ENCODE results near the gene DYSF.
A peak's percentile ranks its signal among the peaks of the same experiment; 100 is the strongest.
"Not testable (repeated sequence)": the region's sequence is repeated elsewhere in the genome, so short reads cannot be mapped to it uniquely, and the experiment has no call there.

The DYSF gene

DNA sequence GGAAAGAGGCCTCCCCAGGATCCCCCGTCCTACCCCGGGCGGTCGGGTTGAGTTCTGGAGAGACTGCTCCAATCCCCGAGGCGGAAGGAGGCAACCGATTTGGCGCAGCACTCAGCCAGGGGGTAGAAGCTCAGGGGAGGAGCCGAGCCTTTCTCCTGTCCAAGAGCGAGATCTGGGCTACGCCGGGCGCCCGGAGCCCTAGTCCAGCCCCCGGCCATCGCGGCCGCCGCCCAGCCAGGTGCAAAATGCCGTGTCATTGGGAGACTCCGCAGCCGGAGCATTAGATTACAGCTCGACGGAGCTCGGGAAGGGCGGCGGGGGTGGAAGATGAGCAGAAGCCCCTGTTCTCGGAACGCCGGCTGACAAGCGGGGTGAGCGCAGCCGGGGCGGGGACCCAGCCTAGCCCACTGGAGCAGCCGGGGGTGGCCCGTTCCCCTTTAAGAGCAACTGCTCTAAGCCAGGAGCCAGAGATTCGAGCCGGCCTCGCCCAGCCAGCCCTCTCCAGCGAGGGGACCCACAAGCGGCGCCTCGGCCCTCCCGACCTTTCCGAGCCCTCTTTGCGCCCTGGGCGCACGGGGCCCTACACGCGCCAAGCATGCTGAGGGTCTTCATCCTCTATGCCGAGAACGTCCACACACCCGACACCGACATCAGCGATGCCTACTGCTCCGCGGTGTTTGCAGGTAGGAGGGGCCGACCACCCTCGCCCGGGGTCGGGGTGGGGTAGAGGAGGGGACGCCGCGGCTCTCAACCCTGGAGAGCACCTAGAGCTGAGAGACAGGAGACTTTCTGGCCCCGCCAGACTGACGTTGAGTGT, at the start of gene DYSF:
DYSF (plus strand) TSS at position 158 of the 817 bp plus-strand sequence.
- peak within 1 kb of the TSS; percentile 43 for H3K4me3 ChIP-seq (ENCODE audit: low read depth, low read length)
- TF ChIP-seq, protein P1, sequence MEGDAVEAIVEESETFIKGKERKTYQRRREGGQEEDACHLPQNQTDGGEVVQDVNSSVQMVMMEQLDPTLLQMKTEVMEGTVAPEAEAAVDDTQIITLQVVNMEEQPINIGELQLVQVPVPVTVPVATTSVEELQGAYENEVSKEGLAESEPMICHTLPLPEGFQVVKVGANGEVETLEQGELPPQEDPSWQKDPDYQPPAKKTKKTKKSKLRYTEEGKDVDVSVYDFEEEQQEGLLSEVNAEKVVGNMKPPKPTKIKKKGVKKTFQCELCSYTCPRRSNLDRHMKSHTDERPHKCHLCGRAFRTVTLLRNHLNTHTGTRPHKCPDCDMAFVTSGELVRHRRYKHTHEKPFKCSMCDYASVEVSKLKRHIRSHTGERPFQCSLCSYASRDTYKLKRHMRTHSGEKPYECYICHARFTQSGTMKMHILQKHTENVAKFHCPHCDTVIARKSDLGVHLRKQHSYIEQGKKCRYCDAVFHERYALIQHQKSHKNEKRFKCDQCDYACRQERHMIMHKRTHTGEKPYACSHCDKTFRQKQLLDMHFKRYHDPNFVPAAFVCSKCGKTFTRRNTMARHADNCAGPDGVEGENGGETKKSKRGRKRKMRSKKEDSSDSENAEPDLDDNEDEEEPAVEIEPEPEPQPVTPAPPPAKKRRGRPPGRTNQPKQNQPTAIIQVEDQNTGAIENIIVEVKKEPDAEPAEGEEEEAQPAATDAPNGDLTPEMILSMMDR (IDR thresholded peaks at IDR 0.05; ENCODE audit: low read depth, low read length, missing control alignments): no peak
- DNase-seq (ENCODE audit: low read depth): no peak
- in situ Hi-C loops (cut with HindIII; ENCODE audit: low sequenced_read_pairs): no loop called here

DNA sequence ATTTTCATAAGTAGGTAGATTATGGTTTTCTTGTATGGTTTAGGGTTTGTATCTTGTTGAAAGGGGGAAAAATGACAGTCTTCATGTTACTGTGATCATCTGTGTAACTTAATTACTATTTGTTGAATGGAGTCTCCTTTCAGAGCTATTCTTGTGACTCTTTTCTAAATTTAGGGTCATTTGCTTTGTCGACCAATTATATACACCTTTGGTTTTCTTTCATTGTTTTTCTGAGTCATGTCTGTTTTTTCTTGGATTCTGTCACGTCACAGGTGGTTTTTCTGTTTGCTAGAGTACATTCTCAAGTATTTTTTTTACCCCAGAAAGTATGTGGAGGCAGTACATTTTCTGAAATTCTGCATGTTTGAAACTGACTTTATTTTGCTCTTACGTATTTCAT, 43.8 kb upstream of the DYSF start:
- H3K4me3 ChIP-seq (ENCODE audit: low read depth, low read length): no peak overlapping the region
- TF ChIP-seq, protein P1 (IDR thresholded peaks at IDR 0.05; ENCODE audit: low read depth, low read length, missing control alignments): no peak
- in situ Hi-C loops (cut with HindIII; ENCODE audit: low sequenced_read_pairs): no loop called here
- DNase-seq (ENCODE audit: low read depth): no peak

DNA sequence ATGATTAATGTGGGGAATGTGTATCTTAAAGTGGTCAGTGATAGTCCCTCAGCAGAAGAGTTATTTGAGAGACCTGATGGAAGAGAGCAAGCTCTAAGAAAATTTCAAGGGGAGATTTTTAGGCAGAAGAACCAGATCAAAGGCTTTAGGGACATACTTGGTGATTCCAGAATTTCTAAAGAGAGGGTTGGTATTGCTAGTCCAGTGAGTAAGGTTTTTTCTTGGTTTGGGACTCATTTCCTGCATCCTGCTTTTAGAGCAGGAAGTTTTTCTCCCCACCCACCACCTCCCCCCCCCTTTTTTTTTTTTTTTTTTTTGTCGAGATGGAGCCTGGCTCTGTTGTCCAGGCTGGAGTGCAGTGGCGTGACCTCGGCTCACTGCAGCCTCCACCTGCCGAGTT, 42.7 kb upstream of the DYSF start:
- H3K4me3 ChIP-seq (ENCODE audit: low read depth, low read length): no peak overlapping the region
- TF ChIP-seq, protein P1 (IDR thresholded peaks at IDR 0.05; ENCODE audit: low read depth, low read length, missing control alignments): no peak
- in situ Hi-C loops (cut with HindIII; ENCODE audit: low sequenced_read_pairs): no loop called here
- no peak for DNase-seq (ENCODE audit: low read depth)

DNA sequence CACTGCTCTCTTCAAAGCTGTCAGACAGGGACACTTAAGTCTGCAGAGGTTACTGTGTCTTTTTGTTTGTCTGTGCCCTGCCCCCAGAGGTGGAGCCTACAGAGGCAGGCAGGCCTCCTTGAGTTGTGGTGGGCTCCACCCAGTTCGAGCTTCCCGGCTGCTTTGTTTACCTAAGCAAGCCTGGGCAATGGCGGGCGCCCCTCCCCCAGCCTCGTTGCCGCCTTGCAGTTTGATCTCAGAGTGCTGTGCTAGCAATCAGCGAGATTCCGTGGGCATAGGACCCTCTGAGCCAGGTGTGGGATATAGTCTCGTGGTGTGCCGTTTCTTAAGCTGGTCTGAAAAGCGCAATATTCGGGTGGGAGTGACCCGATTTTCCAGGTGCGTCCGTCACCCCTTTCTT, 36.5 kb upstream of the DYSF start:
- H3K4me3 ChIP-seq (ENCODE audit: low read depth, low read length); DNase-seq (ENCODE audit: low read depth); in situ Hi-C loops (cut with HindIII; ENCODE audit: low sequenced_read_pairs): not testable (repeated sequence)

DNA sequence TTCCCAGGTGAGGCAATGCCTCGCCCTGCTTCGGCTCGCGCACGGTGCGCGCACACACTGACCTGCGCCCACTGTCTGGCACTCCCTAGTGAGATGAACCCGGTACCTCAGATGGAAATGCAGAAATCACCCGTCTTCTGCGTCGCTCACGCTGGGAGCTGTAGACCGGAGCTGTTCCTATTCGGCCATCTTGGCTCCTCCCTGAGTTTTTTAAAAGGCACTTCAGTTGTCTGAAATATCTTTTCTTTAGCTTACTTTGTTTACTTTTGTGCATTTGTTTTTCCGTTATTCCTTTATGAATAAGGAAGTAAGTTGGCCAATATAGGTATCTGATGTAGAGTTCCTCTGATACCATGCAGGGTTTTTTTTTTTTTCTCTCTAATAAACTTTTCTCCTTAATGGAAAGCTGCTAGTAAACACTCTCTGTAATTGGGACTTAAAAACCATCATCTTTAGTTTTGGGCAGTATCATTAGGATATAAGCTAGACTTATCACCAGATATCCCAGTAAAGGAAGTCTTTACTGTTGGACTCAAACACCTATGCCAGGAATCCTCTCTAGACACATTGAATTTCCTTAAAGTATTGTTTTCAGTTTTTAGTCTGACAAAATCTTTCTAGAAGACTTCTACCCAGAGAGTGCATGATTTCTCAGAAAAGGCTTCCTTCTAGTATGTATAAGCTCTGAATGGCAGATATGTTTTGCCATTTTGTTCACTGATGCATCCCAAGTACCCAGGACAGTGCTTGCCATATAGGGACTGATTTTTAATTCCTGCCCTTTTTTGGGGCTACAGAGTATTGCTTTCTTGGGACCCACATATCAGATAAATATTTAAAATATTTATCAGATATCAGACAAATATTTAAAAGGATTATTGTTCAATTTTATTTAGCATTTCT, 35.8 kb upstream of the DYSF start:
- H3K4me3 ChIP-seq (ENCODE audit: low read depth, low read length): no peak overlapping the region
- in situ Hi-C loops (cut with HindIII; ENCODE audit: low sequenced_read_pairs): no loop called here
- TF ChIP-seq, protein P1 (IDR thresholded peaks at IDR 0.05; ENCODE audit: low read depth, low read length, missing control alignments): no peak
- DNase-seq (ENCODE audit: low read depth): no peak

DNA sequence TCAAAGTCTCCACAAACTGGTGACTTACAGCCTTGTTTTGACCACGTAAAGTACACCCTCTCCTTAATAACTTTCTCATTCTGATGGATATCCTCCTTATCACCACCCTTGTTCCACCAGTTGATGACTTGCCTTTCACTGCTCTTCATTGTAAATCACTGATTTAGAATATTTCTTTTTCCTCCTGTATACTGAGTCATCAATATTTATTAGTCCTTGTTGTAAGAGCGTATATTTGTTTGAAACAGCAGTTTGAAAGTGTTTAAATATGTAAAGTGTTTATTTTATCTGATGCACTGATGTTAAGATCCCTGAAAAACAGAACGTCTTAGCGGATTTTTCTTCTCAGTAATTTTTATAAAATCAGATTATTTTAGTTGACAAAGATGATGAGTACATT, 34.2 kb upstream of the DYSF start:
- in situ Hi-C loops (cut with HindIII; ENCODE audit: low sequenced_read_pairs): no loop called here
- TF ChIP-seq, protein P1 (IDR thresholded peaks at IDR 0.05; ENCODE audit: low read depth, low read length, missing control alignments): no peak
- H3K4me3 ChIP-seq (ENCODE audit: low read depth, low read length): no peak overlapping the region

More for the DNA sequence above, 34.2 kb upstream of the DYSF start:
- no peak for DNase-seq (ENCODE audit: low read depth)

All from astrocyte of the cerebellum (primary cell).